DND-41 (cell line): ENCODE data around the gene CSNK1E.

Experiments used
- CTCF ChIP-seq: IDR thresholded peaks from 2 replicates; pipeline ENCODE4 v1.5.1; 2012; ENCODE audit warnings: borderline replicate concordance, low read length, moderate library complexity, mild to moderate bottlenecking; ENCODE audit not compliant: poor library complexity, severe bottlenecking; ENCODE audit errors: extremely low read depth
- EZH2 ChIP-seq: IDR thresholded peaks from 3 replicates; pipeline ENCODE4 v1.6.1; 2012; ENCODE audit warnings: borderline replicate concordance, low read depth, mild to moderate bottlenecking, moderate library complexity, low read length, inconsistent platforms; ENCODE audit not compliant: severe bottlenecking

- TF ChIP-seq CTCF: no peak
- TF ChIP-seq EZH2: no peak
Observed at GRCh38 chr22:38348751-38349496, 31.7 kb upstream of the CSNK1E start.
